Esophagus muscularis mucosa (tissue), 4 donors: Measurements from ENCODE around the gene CDK19.

Experiments
- EP300 ChIP-seq: sonication (generic); formaldehyde crosslinking; IDR thresholded peaks from one replicate; pipeline ENCODE4 v1.6.1; 2017; ENCODE audit warnings: antibody characterized with exemption
- POLR2A ChIP-seq: fragments of 450-650 bp; IDR thresholded peaks from one replicate; pipeline ENCODE4 v1.6.1; 2017; ENCODE audit warnings: antibody characterized with exemption, moderate library complexity, mild to moderate bottlenecking, low read depth
- POLR2AphosphoS5 ChIP-seq, 2 donors: sonication (generic); formaldehyde crosslinking; IDR thresholded peaks; one replicate each; pipeline ENCODE4 v1.6.1; 2017; ENCODE audit warnings: antibody characterized with exemption in 2 of 2
- TF ChIP-seq, protein P1 (sequence below), 3 experiments: fragments of 200-600 bp in 2 of 3; fragments of 450-650 bp in 1 of 3; sonication (generic) in 2 of 3; IDR thresholded peaks; one replicate each; pipeline ENCODE4 v1.5.1; 2017 to 2019; ENCODE audit warnings: antibody characterized with exemption in 3 of 3, mild to moderate bottlenecking in 2 of 3, moderate library complexity in 1 of 3

DNA sequence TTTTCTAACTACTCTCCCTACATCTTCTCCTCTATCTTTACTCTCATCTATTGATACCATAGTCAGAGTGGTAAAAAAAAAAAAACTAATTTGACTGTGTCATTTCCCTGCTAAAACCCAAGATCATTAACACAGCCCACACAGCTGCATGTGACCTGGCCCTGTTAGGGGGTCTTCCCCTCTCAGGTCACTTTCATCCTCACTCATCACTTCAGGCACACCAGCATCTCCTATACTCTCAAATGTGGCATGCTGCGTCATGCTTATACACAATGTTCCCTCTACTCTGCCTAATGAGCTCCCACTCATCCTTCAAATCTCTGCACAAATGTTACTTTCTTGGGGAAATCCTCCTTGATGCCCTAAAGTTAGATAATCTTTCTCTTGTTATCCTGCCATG lies 86.8 kb downstream of the CDK19 start:
- TF ChIP-seq POLR2AphosphoS5 (IDR thresholded peaks at IDR 0.05): no peak
- no peak for TF ChIP-seq POLR2A
- TF ChIP-seq, protein P1, sequence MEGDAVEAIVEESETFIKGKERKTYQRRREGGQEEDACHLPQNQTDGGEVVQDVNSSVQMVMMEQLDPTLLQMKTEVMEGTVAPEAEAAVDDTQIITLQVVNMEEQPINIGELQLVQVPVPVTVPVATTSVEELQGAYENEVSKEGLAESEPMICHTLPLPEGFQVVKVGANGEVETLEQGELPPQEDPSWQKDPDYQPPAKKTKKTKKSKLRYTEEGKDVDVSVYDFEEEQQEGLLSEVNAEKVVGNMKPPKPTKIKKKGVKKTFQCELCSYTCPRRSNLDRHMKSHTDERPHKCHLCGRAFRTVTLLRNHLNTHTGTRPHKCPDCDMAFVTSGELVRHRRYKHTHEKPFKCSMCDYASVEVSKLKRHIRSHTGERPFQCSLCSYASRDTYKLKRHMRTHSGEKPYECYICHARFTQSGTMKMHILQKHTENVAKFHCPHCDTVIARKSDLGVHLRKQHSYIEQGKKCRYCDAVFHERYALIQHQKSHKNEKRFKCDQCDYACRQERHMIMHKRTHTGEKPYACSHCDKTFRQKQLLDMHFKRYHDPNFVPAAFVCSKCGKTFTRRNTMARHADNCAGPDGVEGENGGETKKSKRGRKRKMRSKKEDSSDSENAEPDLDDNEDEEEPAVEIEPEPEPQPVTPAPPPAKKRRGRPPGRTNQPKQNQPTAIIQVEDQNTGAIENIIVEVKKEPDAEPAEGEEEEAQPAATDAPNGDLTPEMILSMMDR (IDR thresholded peaks at IDR 0.05): no peak
- no peak for TF ChIP-seq EP300
